ENCODE results near the gene NF1.
"Not testable (repeated sequence)": the region's sequence is repeated elsewhere in the genome, so short reads cannot be mapped to it uniquely, and the experiment has no call there.

Gene NF1

DNA sequence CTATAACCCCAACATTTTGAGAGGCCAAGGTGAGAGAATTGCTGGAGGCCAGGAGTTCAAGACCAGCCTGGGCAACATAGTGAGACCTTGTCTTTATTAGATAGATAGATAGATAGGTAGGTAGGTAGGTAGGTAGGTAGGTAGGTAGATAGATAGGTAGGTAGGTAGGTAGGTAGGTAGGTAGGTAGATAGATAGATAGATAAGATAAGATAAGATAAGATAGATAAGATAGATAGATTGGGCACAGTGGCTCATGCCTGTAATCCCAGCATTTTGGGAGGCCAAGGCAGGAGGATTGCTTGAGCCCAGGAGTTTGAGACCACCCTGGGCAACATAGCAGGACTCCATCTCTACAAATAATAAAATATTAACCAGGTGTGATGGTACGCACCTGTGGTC, 168.1 kb downstream of the NF1 start:
- DNase-seq: not testable (repeated sequence)

GRCh38 chr17:31266042-31266441, 171.3 kb downstream of the NF1 start:
- DNase-seq: no peak

DNA sequence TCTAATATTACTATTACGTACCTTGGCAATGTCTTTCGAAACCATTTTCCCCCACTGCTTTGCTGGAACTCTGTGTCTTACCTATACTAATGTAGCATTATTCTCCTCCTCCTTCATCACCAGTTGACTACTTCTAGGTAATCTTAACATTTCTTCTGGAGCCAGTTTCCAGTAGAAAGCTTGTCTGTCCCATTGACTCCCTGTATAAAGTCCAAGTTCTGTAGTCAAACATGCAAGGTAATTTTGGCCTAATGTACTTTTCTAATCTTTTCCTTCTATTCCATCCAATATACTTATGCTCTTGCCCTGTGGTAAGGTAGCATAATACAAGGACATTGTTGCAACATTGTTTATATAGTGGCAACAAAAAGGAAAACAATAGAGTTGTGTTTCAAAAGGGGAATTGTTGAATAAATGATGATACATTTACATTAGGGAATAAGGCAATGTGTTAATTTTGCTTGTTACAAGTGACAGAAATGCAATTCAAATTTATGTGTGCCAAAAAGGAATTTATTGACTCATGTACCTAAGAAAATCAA, 174.3 kb downstream of the NF1 start:
- no peak for DNase-seq

GRCh38 chr17:31269578-31269983, 174.8 kb downstream of the NF1 start:
- DNase-seq: no peak

DNA sequence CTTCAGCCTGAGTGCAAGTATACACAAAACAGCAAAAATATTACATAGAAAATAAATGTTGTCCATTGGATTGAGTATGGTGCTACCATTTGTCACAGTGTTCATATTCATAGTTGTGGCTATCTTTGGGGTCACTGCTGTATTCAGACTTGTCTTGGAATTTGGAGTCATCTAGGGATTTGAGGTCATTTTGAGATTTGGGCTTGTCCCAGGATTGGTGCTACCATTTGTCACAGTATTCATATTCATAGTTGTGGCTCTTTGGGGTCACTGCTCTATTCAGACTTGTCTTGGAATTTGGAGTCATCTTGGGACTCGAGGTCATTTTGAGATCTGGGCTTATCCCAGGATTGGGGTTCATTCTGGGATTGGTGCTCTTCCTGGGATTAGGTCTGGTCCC, 177.5 kb downstream of the NF1 start:
- DNase-seq: no peak

- no peak for DNase-seq
Measured at GRCh38 chr17:31272803-31273202, 178.0 kb downstream of the NF1 start.

DNA sequence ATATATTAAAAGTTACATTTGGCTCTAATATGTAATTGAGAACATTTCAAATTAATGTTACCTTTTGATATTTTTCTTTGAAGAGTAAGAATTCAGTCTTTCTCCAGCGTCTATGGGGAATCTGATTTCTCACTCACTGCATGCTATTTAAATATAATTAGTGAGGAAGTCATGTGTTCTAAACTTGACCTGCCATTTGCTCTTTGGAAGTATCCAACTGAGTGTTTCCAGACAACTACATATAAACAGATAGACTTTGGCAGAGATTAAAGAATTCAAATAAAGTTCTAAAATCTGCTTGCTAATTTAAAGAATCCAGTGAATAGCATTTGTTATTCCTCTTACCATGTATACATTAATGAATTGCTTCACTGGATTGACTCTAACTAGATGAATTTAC, 178.7 kb downstream of the NF1 start:
- DNase-seq: no peak

- no peak for DNase-seq
Measured at GRCh38 chr17:31274252-31274651, 179.5 kb downstream of the NF1 start.

DNA sequence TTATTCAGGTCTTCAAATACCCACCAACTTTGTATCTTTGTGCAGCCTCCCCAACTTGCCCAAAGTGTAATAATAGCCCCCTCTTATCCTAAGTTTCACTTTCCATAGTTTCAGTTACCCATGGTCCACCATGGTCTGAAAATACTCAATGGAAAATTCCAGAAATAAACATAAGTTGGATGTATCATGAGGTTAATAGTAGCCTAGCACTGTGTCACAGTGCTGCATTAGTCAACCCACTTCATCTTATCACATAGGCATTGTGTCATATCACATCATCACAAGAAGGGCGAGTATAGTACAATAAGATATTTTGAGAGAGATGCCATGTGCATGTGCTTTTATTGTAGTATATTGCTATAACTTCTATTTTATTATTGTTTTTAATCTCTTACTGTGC, 180.3 kb downstream of the NF1 start:
- no peak for DNase-seq

DNA sequence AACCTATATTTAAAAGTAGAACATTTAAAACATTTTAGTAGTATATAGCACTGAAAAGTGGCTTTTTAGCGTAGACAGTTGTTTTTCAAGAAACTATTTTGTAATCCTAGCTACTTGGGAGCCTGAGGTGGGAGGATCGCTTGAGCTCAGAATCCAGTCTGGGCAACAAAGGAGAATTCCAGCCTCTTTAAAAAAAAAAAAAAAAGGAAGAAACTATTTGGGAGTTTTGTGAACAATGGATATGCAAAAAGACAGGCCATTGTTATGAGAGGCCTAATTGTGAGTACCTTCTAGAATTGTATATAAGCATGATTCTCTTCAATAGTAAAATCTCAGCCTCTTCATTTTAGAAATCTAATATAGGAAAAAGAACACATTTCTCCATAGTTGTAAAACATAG, 184.6 kb downstream of the NF1 start:
- no peak for DNase-seq

DNA sequence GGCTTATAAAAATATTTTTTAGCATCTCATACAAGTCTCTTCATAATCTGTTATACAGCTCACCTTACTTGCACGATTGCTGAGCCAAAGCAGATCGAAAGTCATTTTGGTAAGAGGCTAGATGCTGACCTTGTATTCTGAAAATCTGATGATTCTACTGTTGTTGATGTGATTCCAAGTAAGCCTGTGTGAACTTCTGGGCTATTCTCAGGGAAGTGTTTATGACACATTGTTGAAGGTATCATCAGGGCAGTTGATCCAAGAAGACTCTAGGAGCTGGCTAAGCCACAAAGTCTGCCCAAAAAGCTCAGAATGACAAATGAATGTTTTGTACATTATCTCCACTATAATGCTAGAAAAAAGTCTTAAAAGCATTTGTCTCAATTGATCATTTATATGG, 186.3 kb downstream of the NF1 start:
- no peak for DNase-seq

- DNase-seq: no peak
Measured at GRCh38 chr17:31283841-31284240, 189.1 kb downstream of the NF1 start.

DNA sequence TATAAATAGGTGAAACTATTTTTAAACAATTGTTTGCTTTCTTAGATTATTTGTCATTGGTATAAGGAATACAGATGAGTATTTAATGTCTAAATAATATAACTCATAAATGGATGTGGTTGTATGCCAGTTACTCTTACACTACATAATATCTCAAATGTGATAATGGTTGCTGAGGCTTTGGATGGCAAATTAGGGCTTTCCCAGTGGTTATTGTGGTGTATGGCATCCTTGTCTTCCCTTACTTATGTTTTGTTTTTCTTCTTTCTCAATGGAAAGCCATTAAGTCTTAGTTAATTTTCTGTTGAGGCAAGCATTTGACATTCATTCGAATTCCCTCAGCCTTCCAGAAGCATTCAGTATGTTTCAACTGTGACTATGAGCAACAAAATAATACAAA, 191.8 kb downstream of the NF1 start:
- DNase-seq: no peak

DNA sequence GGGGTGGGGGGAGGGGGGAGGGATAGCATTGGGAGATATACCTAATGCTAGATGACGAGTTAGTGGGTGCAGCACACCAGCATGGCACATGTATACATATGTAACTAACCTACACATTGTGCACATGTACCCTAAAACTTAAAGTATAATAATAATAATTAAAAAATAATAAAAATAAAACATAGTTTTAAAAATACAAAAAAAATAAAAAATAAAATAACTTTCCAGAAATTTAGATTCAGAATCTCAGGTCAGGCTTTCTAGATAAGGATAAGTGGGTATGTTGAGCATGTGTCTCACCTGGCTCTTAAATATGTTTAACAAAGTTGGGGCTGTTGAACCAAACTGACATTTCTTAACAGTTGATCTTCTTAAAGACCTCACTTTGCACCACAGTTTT, 193.2 kb downstream of the NF1 start:
- DNase-seq: not testable (repeated sequence)

DNA sequence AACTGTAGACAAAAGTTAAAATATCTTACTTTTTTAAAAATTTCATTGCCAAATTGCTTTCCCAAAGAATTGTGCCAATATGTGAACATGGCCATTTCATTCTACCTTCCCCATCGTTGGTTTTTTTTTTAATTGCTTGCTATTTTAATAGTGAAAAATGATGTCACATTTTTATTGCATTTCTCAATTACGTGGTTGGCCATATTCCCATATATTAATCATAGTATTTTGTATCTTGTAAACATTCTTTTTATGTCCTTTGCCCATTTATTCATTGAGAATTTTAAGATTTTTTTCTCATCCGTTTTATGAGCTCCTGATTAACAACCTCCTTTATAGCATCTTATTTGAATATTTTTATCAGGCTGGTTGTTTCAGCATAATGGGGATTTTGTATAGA, 195.0 kb downstream of the NF1 start:
- no peak for DNase-seq

GRCh38 chr17:31291820-31292219, 197.0 kb downstream of the NF1 start:
- no peak for DNase-seq

DNA sequence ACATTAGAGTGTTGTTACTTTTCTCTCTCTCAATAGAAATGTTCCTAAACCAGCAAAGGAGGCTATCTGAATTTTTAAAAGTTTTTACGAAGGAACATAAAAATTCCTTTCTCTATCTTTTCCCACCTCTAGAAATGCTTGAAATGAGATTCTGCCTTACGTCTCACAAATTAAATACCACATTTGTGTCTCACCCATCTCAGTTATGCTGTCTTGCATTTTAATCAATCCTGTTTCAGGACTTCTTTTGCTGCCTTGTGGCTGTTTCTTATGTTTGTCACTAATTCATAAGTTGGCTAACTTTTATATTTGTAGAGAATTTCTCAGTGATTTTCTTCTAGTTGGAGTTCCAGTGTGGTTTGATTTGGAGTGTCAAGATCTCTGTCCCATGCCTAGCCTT, 198.8 kb downstream of the NF1 start:
- no peak for DNase-seq

DNA sequence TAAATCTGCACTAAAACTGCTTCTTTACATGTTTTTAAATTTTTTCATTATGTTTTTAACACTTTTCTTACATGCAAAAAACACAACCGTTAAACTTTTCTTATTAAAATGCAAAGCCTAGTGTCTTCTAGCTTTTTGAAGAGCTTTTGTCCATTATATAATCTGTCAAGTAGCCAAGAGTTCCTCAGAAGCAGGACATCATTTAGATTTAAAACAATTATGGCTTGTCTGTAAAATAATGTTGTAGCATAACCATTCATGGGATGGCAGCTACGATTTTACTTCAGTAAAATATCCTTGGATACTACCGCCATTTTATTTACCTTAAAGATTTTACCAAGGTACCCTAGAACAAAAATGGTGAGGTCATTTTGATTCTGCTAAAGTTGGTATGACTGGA, 199.5 kb downstream of the NF1 start:
- DNase-seq: no peak

DNA sequence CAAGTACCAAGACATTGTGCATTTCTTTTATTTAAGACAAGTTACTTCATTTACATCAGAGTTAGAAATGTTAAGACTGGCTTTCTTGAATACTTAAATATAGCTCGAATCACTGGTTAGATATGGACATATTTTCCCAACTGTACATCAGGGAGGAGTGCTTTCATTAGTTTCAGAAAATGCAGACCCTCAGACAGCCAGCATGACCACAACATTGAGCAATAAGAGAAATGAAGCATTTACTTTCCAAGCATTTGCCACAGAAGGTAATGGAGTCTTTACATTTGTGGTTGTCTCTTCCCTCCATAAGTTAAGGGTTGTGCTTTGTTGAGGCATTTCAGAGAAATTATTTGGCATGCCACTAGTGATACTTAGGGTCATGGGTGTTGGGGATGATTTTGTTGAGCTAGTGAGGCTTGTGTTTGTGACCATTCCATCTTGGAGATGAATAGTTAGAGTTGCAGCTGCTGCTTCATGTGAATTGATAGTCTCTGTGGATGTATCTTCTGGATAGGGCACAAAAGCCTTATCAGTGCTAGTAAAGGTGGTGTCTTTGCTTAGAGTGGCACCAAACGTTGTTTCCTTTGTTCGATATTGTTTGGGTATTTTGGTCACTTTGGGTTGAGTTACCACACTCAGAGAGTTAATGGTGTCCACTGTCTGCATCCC, 200.2 kb downstream of the NF1 start:
- no peak for DNase-seq

GRCh38 chr17:31295489-31295871, 200.7 kb downstream of the NF1 start:
- DNase-seq: no peak

GRCh38 chr17:31296142-31296541, 201.4 kb downstream of the NF1 start:
- no peak for DNase-seq

DNA sequence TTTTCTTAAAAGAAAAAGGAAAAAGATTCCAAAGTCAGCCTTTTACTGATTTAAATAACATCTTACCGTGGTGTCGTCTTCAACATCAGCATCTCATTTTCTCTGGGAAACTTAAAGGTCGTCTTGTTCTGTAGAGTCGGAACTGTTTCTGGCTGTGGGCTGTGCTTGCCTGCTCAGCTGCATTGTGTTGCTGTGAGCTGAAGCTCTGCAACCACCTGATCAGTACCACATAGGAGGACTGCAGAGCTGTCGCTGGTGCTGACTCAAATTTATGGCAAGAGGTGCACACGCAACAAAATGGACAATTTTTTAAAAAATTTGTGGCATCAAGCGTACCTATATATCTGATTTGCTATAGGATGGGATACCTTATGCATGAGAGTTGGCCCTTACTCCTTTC, 202.3 kb downstream of the NF1 start, which contains the start of gene OMG:
Gene OMG (minus strand): TSS at position 150 of the 400 bp plus-strand sequence. CDS start 908 bp downstream, outside the sequence.
- DNase-seq: no peak

GRCh38 chr17:31299624-31300023, 204.8 kb downstream of the NF1 start:
- DNase-seq: no peak

DNA sequence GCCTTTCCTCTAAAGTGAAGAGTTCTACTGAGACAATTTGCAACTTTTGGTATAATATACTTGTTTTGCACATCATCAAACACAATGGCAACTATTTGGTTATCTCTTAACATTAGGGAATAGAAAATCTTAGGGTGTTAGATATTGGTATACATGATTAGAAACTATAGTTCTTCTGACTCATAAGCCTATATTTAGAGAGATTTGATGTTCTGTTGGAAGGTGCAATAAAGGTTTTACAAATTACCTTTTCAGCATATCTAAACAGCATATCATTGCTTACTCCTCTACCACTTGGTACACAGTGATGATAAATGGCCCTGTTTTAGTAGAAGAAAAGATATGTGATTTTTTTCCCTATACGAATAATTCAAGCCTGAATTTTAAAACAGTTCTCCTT, 212.9 kb downstream of the NF1 start:
- no peak for DNase-seq

Measured in T-helper 9 cell (primary cell).